Brain pericyte (primary cell): ENCODE measurements around the gene SCAMP1.

Experiments used
- DNase-seq: peaks from one replicate; pipeline ENCODE4 v3.0.0-alpha.2; 2012; ENCODE audit warnings: low read depth, low spot score

The SCAMP1 gene

DNA sequence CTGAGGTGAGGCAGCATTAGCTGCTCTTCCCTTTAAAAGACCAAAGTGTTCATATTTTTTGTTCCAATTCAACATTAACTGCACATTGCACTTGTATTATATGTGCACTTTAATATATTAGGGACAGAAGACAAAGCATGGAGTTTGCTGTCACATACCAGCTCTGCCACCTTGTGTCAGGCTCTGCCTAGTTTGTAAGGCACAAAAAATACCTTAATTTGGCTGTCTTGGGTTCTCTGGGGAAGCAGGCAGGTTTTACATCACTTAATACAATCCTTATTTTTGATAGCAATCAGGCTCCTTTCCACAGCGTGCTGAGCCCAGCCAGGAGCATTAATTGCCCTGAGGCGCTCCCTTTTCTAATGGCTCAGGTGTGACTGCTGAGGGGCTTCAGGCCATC is 131.8 kb downstream of the SCAMP1 start:
- no peak for DNase-seq

DNA sequence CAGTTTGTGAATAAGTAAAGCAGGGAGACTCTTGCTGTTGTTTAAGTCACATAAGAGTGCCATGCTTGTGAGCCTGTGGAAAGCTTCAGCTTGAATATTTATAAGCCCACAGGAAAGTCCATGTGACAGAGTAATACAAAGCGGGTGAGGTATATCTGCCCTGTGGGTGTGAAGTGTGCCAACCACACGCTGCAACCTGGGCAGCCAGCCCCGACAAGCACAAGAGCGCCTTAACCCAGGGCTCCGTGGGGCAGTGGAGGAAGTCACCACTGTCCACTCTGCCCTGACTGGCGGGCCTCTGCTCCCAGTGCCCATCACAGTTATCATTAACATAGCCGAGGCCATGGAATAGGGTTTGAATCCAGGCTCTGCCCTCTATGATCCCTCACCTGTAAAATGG is 132.2 kb downstream of the SCAMP1 start:
- no peak for DNase-seq

DNA sequence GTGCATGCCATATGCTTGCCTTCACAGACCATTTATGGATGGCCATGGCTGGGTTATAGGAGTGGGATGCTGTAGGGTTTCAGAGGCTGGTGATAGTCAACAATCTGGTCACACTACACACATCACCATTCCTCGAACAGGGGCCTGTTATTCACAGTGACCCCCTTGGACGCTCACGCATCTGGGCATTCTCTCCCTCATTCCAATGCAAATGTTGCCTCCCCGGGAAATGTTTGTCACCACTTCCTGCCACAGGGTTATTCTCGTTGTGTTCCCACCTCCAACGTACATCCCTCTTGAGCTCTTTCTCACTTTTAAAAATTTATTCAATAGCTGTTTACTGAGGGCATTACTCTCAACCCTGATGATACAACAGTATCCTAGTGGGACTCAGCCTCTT is 135.4 kb downstream of the SCAMP1 start:
- DNase-seq, result no peak

DNA sequence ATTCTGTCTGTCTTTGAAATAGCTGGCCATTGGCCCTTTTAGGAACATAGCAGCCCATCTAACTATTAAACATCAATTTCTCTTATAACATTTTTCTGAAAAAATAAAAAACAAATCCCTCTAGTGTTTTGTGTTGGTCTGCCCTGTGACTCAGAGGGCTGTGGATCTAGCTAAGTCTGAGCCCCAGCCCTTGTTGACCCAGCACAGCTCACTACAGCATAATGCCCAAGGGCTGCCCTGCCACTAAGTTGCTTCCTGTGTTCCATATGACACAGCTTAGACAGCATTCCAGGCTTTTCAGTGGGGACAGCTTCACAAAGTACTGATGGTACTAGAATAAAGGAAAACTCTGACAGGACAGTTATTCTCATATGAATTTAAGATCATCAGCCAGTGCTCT is 136.0 kb downstream of the SCAMP1 start:
- DNase-seq, result no peak

DNA sequence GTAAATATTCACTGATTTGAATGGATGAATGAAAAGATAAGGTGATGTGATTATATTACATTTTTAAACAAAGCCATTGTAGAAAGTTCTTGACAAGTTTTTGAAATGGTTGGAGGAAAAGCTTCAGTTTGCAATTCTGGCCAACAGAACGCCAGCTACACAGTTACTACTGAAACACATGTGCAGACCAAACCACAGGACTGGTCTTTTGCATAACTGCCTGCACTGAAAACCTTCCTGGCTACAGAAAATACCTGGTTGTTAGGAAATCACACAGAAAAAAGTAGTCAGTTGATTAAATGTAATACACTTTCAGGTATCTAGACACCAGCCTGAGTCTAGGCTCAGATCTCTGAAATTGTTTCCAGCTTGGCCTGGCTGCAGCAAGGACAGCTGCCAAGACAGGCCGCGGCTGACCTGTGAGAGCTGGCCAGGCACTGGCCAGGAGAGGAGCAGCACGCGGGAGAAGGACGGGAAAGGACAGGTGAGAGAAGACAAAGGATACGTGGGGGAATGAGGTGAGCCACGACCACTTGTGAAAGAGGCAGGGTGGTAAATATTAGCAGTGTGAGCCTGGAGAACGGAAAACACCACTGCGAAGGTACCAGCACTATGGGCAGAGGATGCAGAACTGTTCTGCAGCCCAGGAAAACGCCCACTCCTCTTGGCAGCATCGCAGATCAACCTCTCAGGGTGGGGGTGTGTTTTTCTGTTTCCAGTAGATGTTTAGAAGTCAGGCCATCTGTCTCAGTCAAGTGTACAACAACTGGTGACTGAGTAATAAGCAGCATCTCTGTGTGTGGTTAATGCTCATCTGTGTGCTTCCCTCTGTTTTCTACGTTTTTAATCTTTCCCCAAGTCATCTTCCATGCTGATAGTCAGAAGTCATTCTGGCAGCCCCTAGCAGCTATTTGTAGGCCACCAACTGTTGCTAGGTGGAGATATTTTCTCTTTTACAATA is 137.4 kb downstream of the SCAMP1 start:
- no peak for DNase-seq

DNA sequence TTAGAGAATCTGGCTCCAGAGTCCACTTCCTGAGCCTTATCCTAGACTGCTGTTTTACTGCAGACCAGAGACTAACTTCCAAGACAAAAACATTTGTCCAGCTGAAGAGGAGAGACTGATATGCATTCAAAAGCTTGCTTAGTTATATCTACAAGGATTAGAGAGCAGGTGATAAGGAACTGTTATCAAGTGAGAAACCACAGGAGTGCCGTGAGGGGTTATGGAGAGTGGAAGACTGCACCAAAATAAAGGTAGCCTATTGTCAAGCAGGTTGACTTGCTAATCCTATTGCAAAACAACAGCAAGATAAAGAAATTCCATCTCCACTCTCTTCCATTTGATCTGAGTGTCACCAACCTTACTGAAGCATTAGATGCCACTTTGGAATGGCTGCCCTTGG is 139.1 kb downstream of the SCAMP1 start:
- no peak for DNase-seq

DNA sequence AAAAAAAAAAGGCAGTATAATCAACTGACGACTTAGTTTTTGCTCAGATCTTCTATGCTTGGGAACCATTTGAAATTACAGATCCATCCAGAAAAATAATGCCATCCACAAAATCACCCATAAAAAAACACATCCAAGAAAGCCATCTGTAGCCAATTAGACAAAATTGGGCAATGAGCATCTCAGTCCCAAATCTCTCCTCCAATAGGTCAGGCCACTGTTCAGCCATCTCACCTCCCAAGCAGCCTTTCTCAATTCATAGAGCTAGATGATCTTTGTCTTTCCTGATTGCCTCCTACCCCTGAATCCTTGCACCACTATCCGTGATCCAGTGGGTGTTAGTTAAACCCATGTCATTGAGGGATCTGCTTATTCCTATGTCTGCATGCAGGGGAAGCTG is 139.6 kb downstream of the SCAMP1 start:
- DNase-seq, result no peak

DNA sequence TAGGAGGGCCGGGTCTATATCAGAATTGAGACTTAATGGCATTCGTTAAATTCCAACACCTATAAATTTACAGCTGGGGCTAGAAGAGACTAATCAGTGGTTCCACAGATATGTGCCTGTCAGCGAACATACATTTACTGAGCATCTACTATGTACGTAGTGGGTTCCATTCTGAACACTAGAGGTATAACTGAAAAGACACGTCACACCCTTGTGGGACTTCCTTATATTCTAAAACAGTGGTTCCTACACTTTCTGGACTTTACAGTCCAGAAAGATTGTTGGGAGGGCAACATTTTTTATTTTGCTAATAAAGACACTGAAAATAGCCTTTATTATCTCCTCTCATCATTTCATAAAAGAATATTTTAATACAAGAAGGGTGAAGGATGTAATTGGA is 140.5 kb downstream of the SCAMP1 start:
- no peak for DNase-seq

DNA sequence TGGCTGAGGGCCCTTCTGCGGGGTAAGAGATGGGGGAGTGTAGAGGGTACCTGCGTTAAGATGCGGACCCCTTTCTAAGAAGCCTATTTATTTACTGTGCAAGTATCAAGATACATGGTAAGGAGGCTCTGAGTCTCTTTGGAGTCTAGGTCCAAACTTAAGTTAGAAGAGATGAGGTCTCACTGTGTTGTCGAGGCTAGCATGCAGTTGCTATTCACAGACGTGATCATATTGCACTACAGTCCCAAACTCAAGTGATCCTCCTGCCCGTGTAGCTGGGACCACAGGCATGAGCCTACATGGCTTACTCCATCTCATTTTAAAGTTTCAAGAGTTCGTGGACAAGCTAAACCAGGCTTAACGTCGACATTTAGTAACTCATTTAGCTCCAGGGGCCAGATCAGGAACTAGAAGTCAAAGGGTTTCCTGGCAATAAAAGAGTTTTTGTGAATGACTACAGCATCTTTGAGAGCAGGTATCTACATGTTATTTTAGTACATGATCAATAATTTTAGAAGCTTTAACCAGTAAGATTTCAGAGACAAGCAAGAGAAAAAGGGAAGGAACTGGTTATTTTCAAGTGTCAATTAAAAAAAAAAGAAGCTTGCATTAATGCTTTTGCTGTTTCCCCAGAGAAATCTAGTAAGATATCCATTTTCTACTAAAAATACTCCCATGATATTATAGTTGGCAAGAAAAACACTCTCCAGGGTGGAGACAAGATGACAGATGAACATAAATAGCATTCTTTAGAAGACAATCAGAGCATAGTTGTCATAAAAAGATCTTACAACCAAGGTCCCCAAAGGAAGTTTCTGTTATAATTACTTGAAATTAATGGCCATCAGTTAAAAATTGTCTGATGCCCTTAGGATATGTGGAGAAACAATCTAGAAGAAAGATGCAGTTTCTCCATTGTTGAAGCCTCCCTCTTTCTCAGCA is 141.3 kb downstream of the SCAMP1 start:
- no peak for DNase-seq

DNA sequence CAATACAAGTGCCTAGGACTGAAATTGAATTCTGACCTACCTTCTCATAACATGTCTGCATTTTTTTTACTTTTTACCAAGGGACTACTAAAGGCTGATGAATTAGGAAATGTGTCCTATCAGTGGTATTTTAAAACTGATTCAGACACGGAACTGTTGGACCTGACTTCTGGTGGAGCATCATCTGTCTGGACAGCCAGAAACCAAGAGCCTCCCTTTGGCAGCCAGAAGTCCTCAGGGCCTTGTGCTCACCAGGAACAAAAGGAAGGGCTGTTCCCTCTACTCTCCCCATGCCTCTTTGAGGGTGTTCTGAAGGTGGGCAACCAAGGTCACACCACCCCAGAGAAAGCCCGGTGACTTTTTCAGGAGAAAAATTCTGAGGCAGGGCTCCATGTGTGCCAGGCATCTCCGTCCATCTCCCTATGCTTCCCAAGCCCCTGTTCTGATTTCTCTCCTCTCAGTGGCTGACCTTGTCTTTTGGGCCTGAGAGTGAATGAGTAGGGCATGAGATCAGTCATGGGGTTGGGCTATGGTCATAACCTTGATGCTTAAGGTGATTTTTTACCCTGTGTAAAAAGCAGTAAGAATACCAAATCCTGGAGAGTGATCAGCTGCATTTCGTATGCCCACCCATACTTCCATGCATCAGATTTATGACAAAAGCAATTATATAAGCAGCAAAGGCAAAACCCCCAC is 143.7 kb downstream of the SCAMP1 start:
- no peak for DNase-seq

DNA sequence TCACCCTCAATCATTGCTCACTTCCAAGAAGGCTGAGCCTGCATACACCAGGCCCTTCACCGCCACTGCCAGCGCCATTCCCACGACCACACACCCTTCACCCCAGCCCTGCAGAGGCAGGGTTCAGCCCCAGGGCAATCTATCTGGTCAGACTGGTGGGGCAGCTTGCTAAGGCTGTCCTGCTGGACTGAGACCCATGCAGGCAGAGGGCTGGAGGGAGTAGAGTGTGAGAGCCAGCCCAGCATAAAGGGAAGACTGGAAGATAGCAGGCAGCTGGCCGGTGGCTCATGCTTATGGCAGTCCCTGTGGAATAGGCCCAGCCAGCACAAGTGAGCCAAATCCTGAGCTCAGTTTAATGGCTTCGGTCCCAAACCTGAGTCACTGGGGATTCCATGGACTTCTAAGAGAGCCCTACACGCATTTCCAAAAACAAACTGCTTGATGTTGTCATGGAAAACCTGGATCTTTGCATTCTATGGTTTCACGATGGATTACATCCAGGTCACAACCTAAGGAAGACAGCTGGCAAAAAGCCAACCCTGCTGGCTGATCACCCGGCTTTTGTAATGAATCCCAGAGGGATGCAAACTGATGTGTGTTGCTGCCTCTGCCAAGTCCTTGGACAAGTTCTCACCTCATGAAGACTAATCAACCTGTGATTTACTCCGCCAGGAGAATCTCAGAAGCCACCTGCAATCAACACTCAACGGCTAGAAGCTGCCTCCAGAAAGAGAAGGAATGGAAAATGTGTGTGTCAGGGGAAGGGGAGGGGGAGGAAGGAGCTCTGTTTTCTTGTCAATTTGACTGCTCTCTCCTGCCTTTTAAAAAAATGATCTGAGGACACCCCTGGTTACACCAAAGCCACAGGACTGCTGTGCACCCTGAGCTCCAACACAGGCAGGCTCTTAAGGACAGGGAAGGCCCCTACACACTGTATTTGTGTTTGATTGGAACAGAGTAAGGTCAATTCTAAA is 144.6 kb downstream of the SCAMP1 start:
- DNase-seq, result peak; percentile 70

DNA sequence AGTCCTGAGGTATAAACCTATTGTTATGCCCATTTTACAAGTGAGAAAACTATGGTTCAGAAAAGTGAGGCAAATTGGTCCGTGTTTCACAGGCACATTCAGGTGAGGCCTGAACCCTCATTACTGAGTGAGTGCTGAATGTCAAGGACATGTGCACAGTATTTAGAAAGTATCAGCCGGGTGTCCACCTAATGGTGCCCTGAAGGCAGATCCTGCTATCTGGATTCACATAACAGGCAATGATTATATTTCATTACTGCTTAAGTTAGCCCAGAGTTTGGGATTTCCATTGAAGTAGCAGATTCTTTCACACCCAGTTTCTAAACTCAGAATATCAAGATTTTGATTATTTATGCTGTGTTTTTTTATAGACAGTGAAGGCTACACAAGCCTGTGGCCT is 145.4 kb downstream of the SCAMP1 start:
- DNase-seq, result no peak

DNA sequence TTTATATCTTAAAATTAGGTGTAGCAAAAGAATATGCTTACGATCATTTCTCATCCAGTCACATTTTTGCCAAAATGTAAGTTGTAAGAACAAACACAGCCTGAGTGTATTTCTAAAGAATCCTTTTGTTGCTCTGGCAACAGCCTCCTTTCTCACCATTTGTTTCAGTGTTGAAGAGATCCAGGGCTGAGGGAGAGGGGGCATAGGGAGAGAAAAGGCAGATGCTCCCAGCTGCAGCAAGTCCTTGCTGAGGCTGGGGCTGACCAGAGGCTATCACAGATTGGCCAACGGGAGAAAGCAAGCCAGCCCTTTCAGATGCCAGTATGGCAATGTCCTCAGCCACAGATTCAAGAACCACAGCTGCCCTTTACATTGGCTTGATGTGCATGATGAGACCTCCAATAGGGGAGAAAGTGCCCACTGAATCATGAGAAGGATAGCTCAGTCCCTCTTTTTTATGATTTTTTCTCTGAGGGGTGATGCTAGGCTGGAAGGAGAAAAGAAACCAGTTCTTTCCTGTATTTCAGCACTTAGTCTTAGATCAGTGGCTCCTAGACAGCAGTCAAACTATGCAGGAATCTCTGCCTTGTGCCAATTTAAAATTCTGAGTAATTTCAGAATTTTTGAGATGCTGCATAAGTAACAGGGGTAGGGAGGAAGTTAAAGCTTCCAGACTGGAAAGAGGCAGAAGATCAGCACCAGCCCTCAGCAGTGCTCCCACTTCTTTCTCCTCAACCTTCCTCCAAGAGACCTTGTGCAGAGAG is 146.0 kb downstream of the SCAMP1 start:
- DNase-seq, result no peak

DNA sequence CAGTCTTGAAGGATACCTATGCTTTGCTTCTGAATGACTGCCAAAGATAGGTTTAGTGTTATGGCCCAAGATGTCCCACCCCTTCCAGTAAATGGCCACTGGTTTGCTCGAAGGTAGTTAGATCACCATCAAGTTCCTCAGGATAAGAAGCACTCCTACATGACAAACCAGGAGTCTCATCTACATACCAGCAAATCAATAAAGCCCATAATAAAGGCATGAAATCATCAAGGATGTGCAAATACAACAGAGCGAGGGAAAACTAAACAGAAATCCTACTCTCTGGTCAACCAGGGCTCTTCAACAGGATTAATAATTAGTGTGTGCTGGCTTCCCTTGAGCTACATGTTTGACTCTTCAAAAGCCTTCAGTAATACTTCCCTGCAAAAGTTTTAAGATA is 147.1 kb downstream of the SCAMP1 start:
- no peak for DNase-seq

DNA sequence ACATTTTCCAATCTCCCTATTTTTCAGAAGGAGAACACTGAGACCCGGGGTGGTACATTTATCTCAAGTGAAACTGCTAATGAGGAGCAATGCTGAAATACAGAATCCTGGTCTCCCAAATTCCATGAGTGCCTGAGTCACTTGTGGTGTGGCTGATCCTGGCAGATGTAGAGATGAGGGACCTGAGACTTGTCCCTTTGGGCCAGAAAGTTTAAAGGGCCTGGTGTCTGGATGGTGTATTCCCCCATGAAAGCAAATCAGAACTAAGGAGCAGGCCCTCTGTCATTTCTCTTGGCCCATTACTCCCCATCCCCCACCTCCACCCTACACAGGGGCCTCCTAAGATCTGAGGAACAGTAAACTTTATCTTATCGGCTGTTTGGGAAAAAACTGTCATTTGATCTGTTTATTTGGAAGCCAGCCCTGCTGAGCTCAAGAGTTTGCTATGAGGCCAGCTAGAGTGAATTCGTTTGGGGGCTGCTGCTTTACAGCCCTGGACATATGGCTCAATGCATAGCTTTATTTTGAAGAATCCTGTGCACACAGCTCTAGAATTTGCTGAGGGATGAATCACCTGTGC is 147.9 kb downstream of the SCAMP1 start:
- DNase-seq, result no peak

DNA sequence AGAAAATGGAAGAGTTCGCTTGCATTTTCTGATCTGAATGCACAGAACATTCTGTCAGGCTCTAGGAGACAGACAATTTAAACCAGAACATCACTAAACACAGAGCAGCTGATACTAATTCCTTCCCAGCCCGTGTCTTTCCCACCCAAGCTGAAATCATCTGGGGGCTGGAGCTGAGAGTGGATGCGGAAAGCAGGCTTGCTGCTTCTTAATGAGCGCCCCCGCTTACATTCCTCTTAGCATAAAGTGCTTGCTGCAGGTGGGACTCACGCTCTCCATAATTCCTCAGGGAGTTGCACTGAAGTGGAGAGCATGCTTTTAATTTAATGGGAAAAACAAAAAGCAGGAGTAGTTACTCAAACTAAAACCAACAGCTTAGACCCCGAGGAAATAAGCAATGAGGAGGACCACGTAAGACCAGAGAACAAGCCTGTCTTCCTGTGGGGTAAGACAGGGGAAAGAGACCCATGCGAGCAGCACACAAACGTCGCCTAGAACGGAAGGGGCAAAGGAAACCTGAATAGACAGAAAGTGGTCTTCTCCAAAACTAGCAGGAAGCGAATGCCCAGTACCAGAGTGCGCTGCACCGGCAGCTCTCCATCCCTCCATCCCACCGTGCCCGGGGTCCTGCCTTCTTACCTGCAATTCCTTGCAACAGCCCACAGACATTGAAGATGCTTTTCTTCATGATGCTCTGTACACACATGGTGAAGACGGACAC is 148.9 kb downstream of the SCAMP1 start:
- DNase-seq, result no peak

DNA sequence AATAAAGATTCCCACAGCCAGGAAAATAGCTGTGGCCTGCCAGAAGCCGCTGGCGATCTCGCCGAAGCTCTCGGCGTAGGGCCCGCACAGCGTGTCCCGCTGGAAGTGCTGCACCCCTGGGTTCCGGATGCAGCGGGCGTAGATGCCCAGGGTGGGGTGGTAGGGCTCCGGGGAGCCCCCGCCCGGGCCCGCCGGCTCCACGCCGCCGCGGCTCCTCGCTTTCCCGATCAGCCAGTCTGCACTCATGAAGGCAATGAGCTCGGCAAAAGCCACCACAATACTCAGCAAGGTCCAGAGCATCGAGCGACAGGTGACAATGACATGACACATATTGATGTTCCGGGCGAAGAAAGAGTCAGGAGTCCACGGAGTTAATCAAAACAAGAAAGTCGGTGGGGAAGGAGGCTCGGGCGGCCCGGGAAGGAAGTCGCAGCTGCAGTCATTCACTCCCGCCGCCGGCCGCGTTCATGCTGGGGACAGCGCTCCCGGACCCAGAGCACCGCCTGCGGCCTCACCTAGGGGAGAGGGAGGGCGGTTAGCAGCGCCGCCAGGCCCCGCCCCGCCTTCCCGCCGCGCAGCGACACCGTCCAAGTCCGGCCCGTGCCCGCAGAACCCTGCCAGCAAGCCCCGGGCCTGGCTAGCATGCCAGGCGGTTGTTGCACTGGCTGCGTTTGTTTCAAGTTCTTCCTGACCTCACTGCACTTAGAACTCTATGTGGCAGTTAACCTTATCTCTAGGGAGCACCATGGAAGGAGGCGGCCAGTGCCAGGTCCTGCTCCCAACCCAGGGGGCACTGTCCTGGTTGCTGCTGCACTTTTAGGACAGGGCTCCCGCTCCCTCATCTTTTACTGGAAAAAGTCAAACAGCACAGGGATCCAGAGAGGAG is 149.7 kb downstream of the SCAMP1 start:
- no peak for DNase-seq
